GM12878 (cell line): ENCODE data around the gene NNMT. TPM values are rescaled to one million over a fixed set of nuclear protein-coding genes. Genes with fewer than 3 reads are reported as not detected.

Experiments
- ATAC-seq: fragments of 200-7000 bp; cut with Tn5 transposase; 3 replicates; pipeline ENCODE4 v1.9.1; 2020; ENCODE audit warnings: mild to moderate bottlenecking, moderate library complexity
- BruUV-seq: library from RNA; stranded (reverse); fragments of 400-500 nt; replicated peaks from 2 replicates; lab custom pipeline; 2021; lab: Mats Ljungman, UMichigan
- CTCF ChIA-PET: fragments of 300-600 bp; sonication (Branson Sonifier 250); formaldehyde crosslinking; extraction: SDS; loops from one replicate; lab custom pipeline; 2021; ENCODE audit warnings: inconsistent platforms; lab: Yijun Ruan, JAX
- POLR2A ChIA-PET: fragments of 350-600 bp; formaldehyde crosslinking; extraction: SDS; loops from one replicate; lab custom pipeline; 2021; ENCODE audit warnings: inconsistent platforms; lab: Charles Lee
- RAD21 ChIA-PET: fragments of 300-600 bp; sonication (Branson Sonifier 250); formaldehyde crosslinking; loops from one replicate; lab custom pipeline; 2023; ENCODE audit warnings: antibody characterized with exemption; ENCODE audit not compliant: unreplicated experiment; lab: Charles Lee
- SMC1A ChIA-PET: fragments of 300-600 bp; sonication (Branson Sonifier 250); formaldehyde crosslinking; loops from one replicate; lab custom pipeline; 2023; ENCODE audit not compliant: unreplicated experiment, uncharacterized antibody; lab: Charles Lee
- DNase-seq: peaks from one replicate; pipeline ENCODE4 v3.0.0-alpha.2; 2011; ENCODE audit warnings: low read depth, low spot score
- FAIRE-seq: peaks from 3 replicates; lab custom pipeline; 2011; peaks lifted over from hg19 to GRCh38; lab: Jason Lieb, UNC
- H2AFZ ChIP-seq: 2 replicates; pipeline ENCODE4 v1.6.0; 2011; ENCODE audit warnings: low read depth, low read length, control low read depth; ENCODE audit not compliant: control insufficient read depth
- H3K27ac ChIP-seq: 2 replicates; pipeline ENCODE4 v1.5.1; 2011; ENCODE audit warnings: control low read depth; ENCODE audit not compliant: control insufficient read depth, insufficient read depth
- H3K27me3 ChIP-seq, 2 experiments: replicated peaks in 1 of 2; 2 replicates each; pipeline versions ENCODE4 v1.6.0 to v1.6.1; 2011; ENCODE audit warnings: low read length in 1 of 2; ENCODE audit not compliant: control insufficient read depth in 2 of 2, insufficient read depth in 2 of 2
- H3K36me3 ChIP-seq, 2 experiments: 2 replicates each; pipeline ENCODE4 v1.5.1; 2011; ENCODE audit warnings: low read length in 1 of 2; ENCODE audit not compliant: control insufficient read depth in 2 of 2, insufficient read depth in 2 of 2
- H3K4me1 ChIP-seq: 2 replicates; pipeline ENCODE4 v1.6.1; 2011; ENCODE audit warnings: mild to moderate bottlenecking, low read length, moderate library complexity, mixed read lengths; ENCODE audit not compliant: control insufficient read depth, insufficient read depth
- H3K4me2 ChIP-seq: 2 replicates; pipeline ENCODE4 v1.6.0; 2011; ENCODE audit warnings: control low read depth; ENCODE audit not compliant: control insufficient read depth, insufficient read depth
- H3K4me3 ChIP-seq: fragments of 200-600 bp; sonication (generic); 2 replicates; pipeline ENCODE4 v1.5.1; 2016
- H3K79me2 ChIP-seq: 2 replicates; pipeline ENCODE4 v1.6.0; 2011; ENCODE audit warnings: low read length; ENCODE audit not compliant: control insufficient read depth, insufficient read depth
- H3K9ac ChIP-seq: 2 replicates; pipeline ENCODE4 v1.8.0; 2011; ENCODE audit warnings: low read length, control low read depth, mixed read lengths; ENCODE audit not compliant: control insufficient read depth, insufficient read depth
- H3K9me3 ChIP-seq: replicated peaks from 3 replicates; pipeline ENCODE4 v1.5.1; 2011; ENCODE audit warnings: mild to moderate bottlenecking, low read length; ENCODE audit not compliant: control insufficient read depth, insufficient read depth
- H4K20me1 ChIP-seq: 2 replicates; pipeline ENCODE4 v1.6.0; 2011; ENCODE audit not compliant: control insufficient read depth, insufficient read depth
- BCL11A ChIP-seq: IDR thresholded peaks from 2 replicates; pipeline ENCODE4 v1.6.1; 2011; ENCODE audit warnings: low read depth, low read length
- BCL3 ChIP-seq: IDR thresholded peaks from 2 replicates; pipeline ENCODE4 v1.6.1; 2011; ENCODE audit warnings: borderline replicate concordance, low read depth, mild to moderate bottlenecking, moderate library complexity, low read length; ENCODE audit not compliant: insufficient read depth, poor library complexity, severe bottlenecking
- CBX5 ChIP-seq: sonication (generic); IDR thresholded peaks from 2 replicates; pipeline ENCODE4 v1.6.1; 2016; ENCODE audit warnings: low read depth, moderate library complexity, mild to moderate bottlenecking, inconsistent platforms
- CEBPB ChIP-seq, 2 experiments: fragments of 150-350 bp in 1 of 2; IDR thresholded peaks; 2 replicates each; pipeline ENCODE4 v1.6.1; 2012 to 2014; ENCODE audit warnings: low read depth in 2 of 2, low read length in 2 of 2, borderline replicate concordance in 1 of 2, inconsistent platforms in 1 of 2
- PML ChIP-seq: IDR thresholded peaks from 2 replicates; pipeline ENCODE4 v1.6.1; 2012; ENCODE audit warnings: low read length, inconsistent platforms
- RAD21 ChIP-seq: IDR thresholded peaks from 2 replicates; pipeline ENCODE4 v1.6.1; 2011; ENCODE audit warnings: mild to moderate bottlenecking, low read depth, low read length, moderate library complexity; ENCODE audit not compliant: insufficient read depth
- RUNX3 ChIP-seq: IDR thresholded peaks from 2 replicates; pipeline ENCODE4 v1.6.1; 2012; ENCODE audit warnings: low read length, inconsistent platforms
- SMARCA5 ChIP-seq: fragments of 450-650 bp; IDR thresholded peaks from 2 replicates; pipeline ENCODE4 v1.6.1; 2017; ENCODE audit warnings: mild to moderate bottlenecking
- SPI1 ChIP-seq: IDR thresholded peaks from 2 replicates; pipeline ENCODE4 v1.6.1; 2011; ENCODE audit warnings: low read depth, mild to moderate bottlenecking, low read length, moderate library complexity, borderline replicate concordance; ENCODE audit not compliant: insufficient read depth
- STAT1 ChIP-seq: fragments of 450-650 bp; conservative IDR thresholded peaks from 2 replicates; pipeline ENCODE4 v1.6.1; 2014; ENCODE audit warnings: antibody characterized with exemption, mild to moderate bottlenecking
- WGBS: methylation state at CpG from one replicate; pipeline ENCODE4 v1.1.6; 2016; ENCODE audit warnings: low lambda C conversion rate; ENCODE audit not compliant: insufficient replicate concordance, insufficient coverage; ENCODE audit errors: missing lambda C conversion rate; 5-methylcytosine and 5-hydroxymethylcytosine counted together
- in situ Hi-C: fragments of 300-500 bp; cut with MboI; formaldehyde crosslinking; loops from 9 replicates; pipeline ENCODE4 v1.14.3; 2018; ENCODE audit warnings: mixed read lengths
- intact Hi-C: fragments of 100-400 bp; cut with micrococcal nuclease; formaldehyde crosslinking; loops from one replicate; pipeline ENCODE4 v1.14.2; 2022; ENCODE audit not compliant: unreplicated experiment
- polyA plus RNA-seq, 11 experiments: library from polyadenylated mRNA; depleted of rRNA in 4 of 11; unstranded in 6 of 11; stranded (reverse) in 5 of 11; fragments of >200 nt; fragmentation: Nextera tagmentation in 4 of 11; fragmentation: Illumina TruSeq in 1 of 11; extraction: Ambion mirVana in 4 of 11; extraction: Trizol in 1 of 11; gene quantifications; 1 replicate in 1 of 11; 2 replicates in 10 of 11; pipeline versions ENCODE4 v1.2.1 to v1.2.3, GENCODE V29; 2011 to 2016; ENCODE audit warnings: inconsistent platforms in 2 of 11, missing spikeins in 2 of 11, low read depth in 1 of 11
- total RNA-seq, 4 experiments: library from RNA; depleted of rRNA in 3 of 4; stranded (reverse); fragments of >200 nt in 3 of 4; fragmentation: Illumina TruSeq in 1 of 4; extraction: Trizol in 1 of 4; gene quantifications; 2 replicates each; pipeline versions ENCODE4 v1.2.1 to v1.2.3, GENCODE V29; 2013 to 2021
- TF ChIP-seq, protein P1 (sequence below): fragments of 450-650 bp; IDR thresholded peaks from 2 replicates; pipeline ENCODE4 v1.6.1; 2017; ENCODE audit warnings: mild to moderate bottlenecking, low read depth, inconsistent platforms; ENCODE audit not compliant: poor library complexity, severe bottlenecking
- TF ChIP-seq, protein P2 (sequence below): fragments of 450-650 bp; formaldehyde crosslinking; IDR thresholded peaks from 2 replicates; pipeline ENCODE4 v1.4.0; 2020; ENCODE audit warnings: mild to moderate bottlenecking, moderate library complexity
- TF ChIP-seq, protein P3 (sequence below): fragments of 450-650 bp; IDR thresholded peaks from 2 replicates; pipeline ENCODE4 v1.6.1; 2017; ENCODE audit warnings: mild to moderate bottlenecking, moderate library complexity

Gene NNMT
- total and polyA plus RNA-seq, 10 of the 15 experiments (the other 5 are each of a cell fraction or from before 2014, with no cell fraction given), result 0.46 TPM; not detected in 9

DNA sequence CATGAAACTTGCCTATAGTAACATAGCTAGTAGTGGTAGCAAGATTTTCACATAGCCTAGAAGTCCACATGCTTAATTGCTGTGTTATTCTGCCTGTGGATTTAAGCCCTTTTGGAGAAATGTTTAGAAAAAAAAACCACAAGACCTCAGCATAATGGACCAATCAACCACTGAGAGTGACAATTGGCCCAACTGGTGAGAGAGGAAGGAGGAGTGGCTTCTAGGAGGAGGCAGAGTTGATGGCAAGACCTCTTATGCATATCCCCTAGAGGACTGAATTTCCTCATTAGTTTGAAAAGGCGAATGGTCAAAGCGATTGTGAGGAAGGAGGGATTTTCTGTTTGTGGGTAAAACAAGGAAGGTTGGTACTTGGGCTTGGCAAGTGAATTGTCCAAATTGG, 30.6 kb downstream of the NNMT start:
- H3K79me2 ChIP-seq, result no peaks in the 10 kb centered on the region
- ChIA-PET RAD21 (no interaction called here), POLR2A (no interaction called here), SMC1A (no interaction called here), CTCF (interaction anchor here (1.1 kb wide), 1 partner anchor 14 kb away, joined by 3 read pairs; no protein-coding TSS in a partner anchor)
- no peaks in the 10 kb centered on the region for H3K36me3 ChIP-seq
- no peak overlapping the region for H3K4me2 ChIP-seq
- TF ChIP-seq BCL3 (no peak), CEBPB (IDR thresholded peaks at IDR 0.05; ENCODE audit: borderline replicate concordance in 1 of 2, low read depth in 2 of 2, low read length in 2 of 2) (no peak), STAT1 (no peak), BCL11A (no peak), CBX5 (no peak), PML (no peak), SMARCA5 (no peak), RAD21 (no peak), RUNX3 (no peak), SPI1 (no peak)
- TF ChIP-seq, protein P1, sequence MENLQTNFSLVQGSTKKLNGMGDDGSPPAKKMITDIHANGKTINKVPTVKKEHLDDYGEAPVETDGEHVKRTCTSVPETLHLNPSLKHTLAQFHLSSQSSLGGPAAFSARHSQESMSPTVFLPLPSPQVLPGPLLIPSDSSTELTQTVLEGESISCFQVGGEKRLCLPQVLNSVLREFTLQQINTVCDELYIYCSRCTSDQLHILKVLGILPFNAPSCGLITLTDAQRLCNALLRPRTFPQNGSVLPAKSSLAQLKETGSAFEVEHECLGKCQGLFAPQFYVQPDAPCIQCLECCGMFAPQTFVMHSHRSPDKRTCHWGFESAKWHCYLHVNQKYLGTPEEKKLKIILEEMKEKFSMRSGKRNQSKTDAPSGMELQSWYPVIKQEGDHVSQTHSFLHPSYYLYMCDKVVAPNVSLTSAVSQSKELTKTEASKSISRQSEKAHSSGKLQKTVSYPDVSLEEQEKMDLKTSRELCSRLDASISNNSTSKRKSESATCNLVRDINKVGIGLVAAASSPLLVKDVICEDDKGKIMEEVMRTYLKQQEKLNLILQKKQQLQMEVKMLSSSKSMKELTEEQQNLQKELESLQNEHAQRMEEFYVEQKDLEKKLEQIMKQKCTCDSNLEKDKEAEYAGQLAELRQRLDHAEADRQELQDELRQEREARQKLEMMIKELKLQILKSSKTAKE, result no peak
- TF ChIP-seq, protein P2, sequence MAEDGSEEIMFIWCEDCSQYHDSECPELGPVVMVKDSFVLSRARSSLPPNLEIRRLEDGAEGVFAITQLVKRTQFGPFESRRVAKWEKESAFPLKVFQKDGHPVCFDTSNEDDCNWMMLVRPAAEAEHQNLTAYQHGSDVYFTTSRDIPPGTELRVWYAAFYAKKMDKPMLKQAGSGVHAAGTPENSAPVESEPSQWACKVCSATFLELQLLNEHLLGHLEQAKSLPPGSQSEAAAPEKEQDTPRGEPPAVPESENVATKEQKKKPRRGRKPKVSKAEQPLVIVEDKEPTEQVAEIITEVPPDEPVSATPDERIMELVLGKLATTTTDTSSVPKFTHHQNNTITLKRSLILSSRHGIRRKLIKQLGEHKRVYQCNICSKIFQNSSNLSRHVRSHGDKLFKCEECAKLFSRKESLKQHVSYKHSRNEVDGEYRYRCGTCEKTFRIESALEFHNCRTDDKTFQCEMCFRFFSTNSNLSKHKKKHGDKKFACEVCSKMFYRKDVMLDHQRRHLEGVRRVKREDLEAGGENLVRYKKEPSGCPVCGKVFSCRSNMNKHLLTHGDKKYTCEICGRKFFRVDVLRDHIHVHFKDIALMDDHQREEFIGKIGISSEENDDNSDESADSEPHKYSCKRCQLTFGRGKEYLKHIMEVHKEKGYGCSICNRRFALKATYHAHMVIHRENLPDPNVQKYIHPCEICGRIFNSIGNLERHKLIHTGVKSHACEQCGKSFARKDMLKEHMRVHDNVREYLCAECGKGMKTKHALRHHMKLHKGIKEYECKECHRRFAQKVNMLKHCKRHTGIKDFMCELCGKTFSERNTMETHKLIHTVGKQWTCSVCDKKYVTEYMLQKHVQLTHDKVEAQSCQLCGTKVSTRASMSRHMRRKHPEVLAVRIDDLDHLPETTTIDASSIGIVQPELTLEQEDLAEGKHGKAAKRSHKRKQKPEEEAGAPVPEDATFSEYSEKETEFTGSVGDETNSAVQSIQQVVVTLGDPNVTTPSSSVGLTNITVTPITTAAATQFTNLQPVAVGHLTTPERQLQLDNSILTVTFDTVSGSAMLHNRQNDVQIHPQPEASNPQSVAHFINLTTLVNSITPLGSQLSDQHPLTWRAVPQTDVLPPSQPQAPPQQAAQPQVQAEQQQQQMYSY (CRISPR knock-in tag), result no peak
- TF ChIP-seq, protein P3, sequence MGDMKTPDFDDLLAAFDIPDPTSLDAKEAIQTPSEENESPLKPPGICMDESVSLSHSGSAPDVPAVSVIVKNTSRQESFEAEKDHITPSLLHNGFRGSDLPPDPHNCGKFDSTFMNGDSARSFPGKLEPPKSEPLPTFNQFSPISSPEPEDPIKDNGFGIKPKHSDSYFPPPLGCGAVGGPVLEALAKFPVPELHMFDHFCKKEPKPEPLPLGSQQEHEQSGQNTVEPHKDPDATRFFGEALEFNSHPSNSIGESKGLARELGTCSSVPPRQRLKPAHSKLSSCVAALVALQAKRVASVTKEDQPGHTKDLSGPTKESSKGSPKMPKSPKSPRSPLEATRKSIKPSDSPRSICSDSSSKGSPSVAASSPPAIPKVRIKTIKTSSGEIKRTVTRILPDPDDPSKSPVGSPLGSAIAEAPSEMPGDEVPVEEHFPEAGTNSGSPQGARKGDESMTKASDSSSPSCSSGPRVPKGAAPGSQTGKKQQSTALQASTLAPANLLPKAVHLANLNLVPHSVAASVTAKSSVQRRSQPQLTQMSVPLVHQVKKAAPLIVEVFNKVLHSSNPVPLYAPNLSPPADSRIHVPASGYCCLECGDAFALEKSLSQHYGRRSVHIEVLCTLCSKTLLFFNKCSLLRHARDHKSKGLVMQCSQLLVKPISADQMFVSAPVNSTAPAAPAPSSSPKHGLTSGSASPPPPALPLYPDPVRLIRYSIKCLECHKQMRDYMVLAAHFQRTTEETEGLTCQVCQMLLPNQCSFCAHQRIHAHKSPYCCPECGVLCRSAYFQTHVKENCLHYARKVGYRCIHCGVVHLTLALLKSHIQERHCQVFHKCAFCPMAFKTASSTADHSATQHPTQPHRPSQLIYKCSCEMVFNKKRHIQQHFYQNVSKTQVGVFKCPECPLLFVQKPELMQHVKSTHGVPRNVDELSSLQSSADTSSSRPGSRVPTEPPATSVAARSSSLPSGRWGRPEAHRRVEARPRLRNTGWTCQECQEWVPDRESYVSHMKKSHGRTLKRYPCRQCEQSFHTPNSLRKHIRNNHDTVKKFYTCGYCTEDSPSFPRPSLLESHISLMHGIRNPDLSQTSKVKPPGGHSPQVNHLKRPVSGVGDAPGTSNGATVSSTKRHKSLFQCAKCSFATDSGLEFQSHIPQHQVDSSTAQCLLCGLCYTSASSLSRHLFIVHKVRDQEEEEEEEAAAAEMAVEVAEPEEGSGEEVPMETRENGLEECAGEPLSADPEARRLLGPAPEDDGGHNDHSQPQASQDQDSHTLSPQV, result no peak
- FAIRE-seq, result no peak
- H3K4me3 ChIP-seq, result no peak overlapping the region
- BruUV-seq, result no TSS peak
- peaks cover 3% of the 10 kb centered on the region; the same call in 2 of the 3 replicates for H3K9me3 ChIP-seq
- intact Hi-C loops (no loop called here), in situ Hi-C loops (no loop called here)
- 0% methylated on average over 2 of the region's 2 CpGs for WGBS
- DNase-seq, result no peak
- H3K4me1 ChIP-seq, result no peaks in the 10 kb centered on the region
- H4K20me1 ChIP-seq, result no peaks in the 10 kb centered on the region; the same call in 1 of the 2 replicates
- no peak overlapping the region for H3K9ac ChIP-seq
- ATAC-seq, result no peak
- H3K27me3 ChIP-seq, result peaks cover 1 to 2% of the 10 kb centered on the region in 2 experiments; a peak in 2 of 4 replicates
- H3K27ac ChIP-seq, result no peak overlapping the region
- H2AFZ ChIP-seq, result no peak overlapping the region
